Keratinocyte (primary cell): ENCODE data around the gene CHMP1B. TPM values are rescaled to one million over a fixed set of nuclear protein-coding genes. Genes with fewer than 3 reads are reported as not detected.

Experiments
- DNase-seq: peaks from one replicate; pipeline ENCODE4 v3.0.0-alpha.2; 2011; ENCODE audit warnings: low read depth, missing footprints, low spot score
- FAIRE-seq: peaks from 2 replicates; lab custom pipeline; 2011; peaks lifted over from hg19 to GRCh38; lab: Jason Lieb, UNC
- H2AFZ ChIP-seq: 2 replicates; pipeline ENCODE4 v1.6.0; 2012; ENCODE audit warnings: low read length, control low read depth, inconsistent platforms; ENCODE audit not compliant: control insufficient read depth
- H3K27ac ChIP-seq: 2 replicates; pipeline ENCODE4 v1.5.1; 2011; ENCODE audit warnings: low read length; ENCODE audit not compliant: control insufficient read depth, insufficient read depth
- H3K27me3 ChIP-seq: 3 replicates; pipeline ENCODE4 v1.6.0; 2011; ENCODE audit warnings: low read length; ENCODE audit not compliant: control insufficient read depth, insufficient read depth; ENCODE audit errors: extremely low read depth
- H3K36me3 ChIP-seq, 2 experiments: 2 replicates in 1 of 2; 3 replicates in 1 of 2; pipeline ENCODE4 v1.5.1; 2011; ENCODE audit warnings: low read length in 2 of 2, mild to moderate bottlenecking in 1 of 2; ENCODE audit not compliant: control insufficient read depth in 2 of 2, insufficient read depth in 2 of 2; ENCODE audit errors: extremely low read depth in 1 of 2
- H3K4me1 ChIP-seq: 3 replicates; pipeline ENCODE4 v1.5.1; 2011; ENCODE audit warnings: low read length; ENCODE audit not compliant: control insufficient read depth, insufficient read depth; ENCODE audit errors: extremely low read depth
- H3K4me2 ChIP-seq: 3 replicates; pipeline ENCODE4 v1.6.0; 2011; ENCODE audit warnings: low read depth, low read length; ENCODE audit not compliant: control insufficient read depth, insufficient read depth; ENCODE audit errors: extremely low read depth
- H3K4me3 ChIP-seq, 3 experiments: fragments of 200-600 bp in 1 of 3; sonication (generic) in 1 of 3; 2 replicates in 2 of 3; 3 replicates in 1 of 3; pipeline ENCODE4 v1.5.1; 2011 to 2016; ENCODE audit warnings: low read length in 3 of 3, mild to moderate bottlenecking in 3 of 3, control low read depth in 2 of 3, inconsistent platforms in 1 of 3, low read depth in 1 of 3, mixed read lengths in 1 of 3, mixed run types in 1 of 3, moderate library complexity in 1 of 3; ENCODE audit not compliant: control insufficient read depth in 2 of 3, insufficient read depth in 2 of 3; ENCODE audit errors: extremely low read depth in 1 of 3
- H3K79me2 ChIP-seq: 2 replicates; pipeline ENCODE4 v1.6.0; 2012; ENCODE audit warnings: low read length; ENCODE audit not compliant: control insufficient read depth, insufficient read depth
- H3K9ac ChIP-seq: 3 replicates; pipeline ENCODE4 v1.6.0; 2011; ENCODE audit warnings: low read length; ENCODE audit not compliant: control insufficient read depth, insufficient read depth; ENCODE audit errors: extremely low read depth
- H3K9me1 ChIP-seq: 3 replicates; pipeline ENCODE4 v1.6.0; 2011; ENCODE audit warnings: low read length; ENCODE audit not compliant: control insufficient read depth, insufficient read depth; ENCODE audit errors: extremely low read depth
- H3K9me3 ChIP-seq: 2 replicates; pipeline ENCODE4 v1.5.1; 2012; ENCODE audit warnings: low read depth, low read length; ENCODE audit not compliant: control insufficient read depth
- H4K20me1 ChIP-seq: 3 replicates; pipeline ENCODE4 v1.6.0; 2011; ENCODE audit warnings: low read length; ENCODE audit not compliant: control insufficient read depth, insufficient read depth; ENCODE audit errors: extremely low read depth
- CTCF ChIP-seq, 3 experiments: IDR thresholded peaks in 1 of 3; conservative IDR thresholded peaks in 1 of 3; optimal IDR thresholded peaks in 1 of 3; 2 replicates in 2 of 3; 3 replicates in 1 of 3; pipeline versions ENCODE3 to v1.5.1; 2011; ENCODE audit warnings: low read length in 3 of 3, mild to moderate bottlenecking in 3 of 3, moderate library complexity in 2 of 3, control low read depth in 1 of 3, inconsistent platforms in 1 of 3; ENCODE audit not compliant: insufficient read depth in 2 of 3; ENCODE audit errors: extremely low read depth in 1 of 3
- EZH2 ChIP-seq: IDR thresholded peaks from one replicate; pipeline ENCODE4 v1.6.1; 2012; ENCODE audit warnings: inconsistent platforms, mild to moderate bottlenecking, low read length, moderate library complexity
- dilution Hi-C: fragments of 300-500 bp; cut with MboI; formaldehyde crosslinking; loops from one replicate; pipeline ENCODE4 v1.7.0; 2020; ENCODE audit warnings: low sequenced_read_pairs; ENCODE audit not compliant: extremely low pct_ligation_motif_present
- polyA plus RNA-seq, 5 experiments: library from polyadenylated mRNA; depleted of rRNA in 3 of 5; stranded (reverse) in 3 of 5; stranded (forward) in 1 of 5; unstranded in 1 of 5; fragments of >200 nt; gene quantifications; 1 replicate in 1 of 5; 2 replicates in 3 of 5; 3 replicates in 1 of 5; pipeline versions ENCODE4 v1.2.1 to v1.2.3, GENCODE V29; 2011 to 2012; ENCODE audit warnings: missing spikeins in 2 of 5, low read depth in 1 of 5, low replicate concordance in 1 of 5

Gene CHMP1B
- polyA plus RNA-seq, 1 donor (not counting 4 experiments of a cell fraction or from before 2014, with no cell fraction given), result 54.7 TPM

GRCh38 chr18:11821643-11822237, 29.5 kb upstream of the CHMP1B start:
- no peaks in the 10 kb centered on the region for H3K9me3 ChIP-seq

GRCh38 chr18:11823545-11823944, 27.7 kb upstream of the CHMP1B start:
- H3K4me2 ChIP-seq, result no peak overlapping the region
- no peak overlapping the region for H3K9ac ChIP-seq
- H3K4me3 ChIP-seq, result no peak overlapping the region
- TF ChIP-seq EZH2, result no peak
- no peak for TF ChIP-seq CTCF (optimal IDR thresholded peaks at IDR 0.05 in 1 of 3, IDR thresholded peaks at IDR 0.05 in 1 of 3, conservative IDR thresholded peaks at IDR 0.05 in 1 of 3; ENCODE audit: extremely low read depth in 1 of 3, insufficient read depth in 2 of 3, low read length in 3 of 3)
- H3K36me3 ChIP-seq, result no peaks in the 10 kb centered on the region
- no peaks in the 10 kb centered on the region for H4K20me1 ChIP-seq
- no peaks in the 10 kb centered on the region for H3K4me1 ChIP-seq
- dilution Hi-C loops, result no loop called here
- FAIRE-seq (no peak), DNase-seq (no peak)
- no peaks in the 10 kb centered on the region for H3K79me2 ChIP-seq
- H3K9me1 ChIP-seq, result no peaks in the 10 kb centered on the region
- no peak overlapping the region for H3K27ac ChIP-seq
- no peaks in the 10 kb centered on the region for H3K9me3 ChIP-seq
- no peaks in the 10 kb centered on the region for H3K27me3 ChIP-seq
- H2AFZ ChIP-seq, result no peak overlapping the region

More at GRCh38 chr18:11821643-11822237, 29.5 kb upstream of the CHMP1B start:
- no peak for DNase-seq
- Histone ChIP-seq H3K9me1 (no peaks in the 10 kb centered on the region), H3K27me3 (no peaks in the 10 kb centered on the region), H3K36me3 (no peaks in the 10 kb centered on the region), H3K9ac (no peak overlapping the region), H3K79me2 (no peaks in the 10 kb centered on the region), H3K27ac (no peak overlapping the region), H2AFZ (no peak overlapping the region), H3K4me2 (no peak overlapping the region), H3K4me1 (no peaks in the 10 kb centered on the region), H3K4me3 (no peak overlapping the region), H4K20me1 (no peaks in the 10 kb centered on the region)
- no peak for FAIRE-seq
- no peak for TF ChIP-seq EZH2
- no peak for TF ChIP-seq CTCF (optimal IDR thresholded peaks at IDR 0.05 in 1 of 3, IDR thresholded peaks at IDR 0.05 in 1 of 3, conservative IDR thresholded peaks at IDR 0.05 in 1 of 3; ENCODE audit: extremely low read depth in 1 of 3, insufficient read depth in 2 of 3, low read length in 3 of 3)
- dilution Hi-C loops, result no loop called here
